Astrocyte (in vitro differentiated cells and primary cell): Measurements from ENCODE around the gene ACSF2.
"Not testable (repeated sequence)": the region's sequence is repeated elsewhere in the genome, so short reads cannot be mapped to it uniquely, and the experiment has no call there.

ENCODE experiments used
- CTCF ChIP-seq: IDR thresholded peaks from 2 replicates; pipeline ENCODE4 v1.5.1; 2011; ENCODE audit warnings: low read depth, mild to moderate bottlenecking, inconsistent platforms, low read length, moderate library complexity; ENCODE audit not compliant: insufficient read depth
- EZH2 ChIP-seq: IDR thresholded peaks from 2 replicates; pipeline ENCODE4 v1.6.1; 2012; ENCODE audit warnings: mild to moderate bottlenecking, low read length, inconsistent platforms; ENCODE audit not compliant: insufficient read depth

GRCh38 chr17:50399591-50399990 lies 26.4 kb upstream of the ACSF2 start:
- TF ChIP-seq EZH2, CTCF: not testable (repeated sequence)
